Ishikawa (cell line): ENCODE results near the gene NUP210.

Experiments used
- CEBPB ChIP-seq: IDR thresholded peaks from 2 replicates; pipeline ENCODE4 v1.6.1; 2012
- CREB1 ChIP-seq: IDR thresholded peaks from 2 replicates; pipeline ENCODE4 v1.6.1; 2012; ENCODE audit warnings: low read depth
- EGR1 ChIP-seq: IDR thresholded peaks from 2 replicates; pipeline ENCODE4 v1.6.1; 2012
- EP300 ChIP-seq: IDR thresholded peaks from 2 replicates; pipeline ENCODE4 v1.6.1; 2012; ENCODE audit warnings: borderline replicate concordance
- FOXM1 ChIP-seq: IDR thresholded peaks from 2 replicates; pipeline ENCODE4 v1.6.1; 2012; ENCODE audit warnings: low read depth, borderline replicate concordance
- NFIC ChIP-seq: IDR thresholded peaks from 2 replicates; pipeline ENCODE4 v1.6.1; 2012
- RAD21 ChIP-seq: IDR thresholded peaks from 2 replicates; pipeline ENCODE4 v1.6.1; 2012; ENCODE audit warnings: low read depth
- TAF1 ChIP-seq: IDR thresholded peaks from 2 replicates; pipeline ENCODE4 v1.6.1; 2012; ENCODE audit warnings: low read depth, mild to moderate bottlenecking
- TCF12 ChIP-seq: IDR thresholded peaks from 2 replicates; pipeline ENCODE4 v1.6.1; 2012; ENCODE audit warnings: low read depth
- TEAD4 ChIP-seq: IDR thresholded peaks from 2 replicates; pipeline ENCODE4 v1.6.1; 2012
- YY1 ChIP-seq: IDR thresholded peaks from 2 replicates; pipeline ENCODE4 v1.6.1; 2012; ENCODE audit warnings: low read depth
- ZBTB7A ChIP-seq: IDR thresholded peaks from 2 replicates; pipeline ENCODE4 v1.6.1; 2012; ENCODE audit warnings: low read depth
- TF ChIP-seq, protein P1 (sequence below): IDR thresholded peaks from 2 replicates; pipeline ENCODE4 v1.6.1; 2012; ENCODE audit warnings: low read depth, mild to moderate bottlenecking
- TF ChIP-seq, protein P2 (sequence below): IDR thresholded peaks from 2 replicates; pipeline ENCODE4 v1.6.1; 2012
- TF ChIP-seq, protein P3 (sequence below): IDR thresholded peaks from 2 replicates; pipeline ENCODE4 v1.6.1; 2012

The NUP210 gene

DNA sequence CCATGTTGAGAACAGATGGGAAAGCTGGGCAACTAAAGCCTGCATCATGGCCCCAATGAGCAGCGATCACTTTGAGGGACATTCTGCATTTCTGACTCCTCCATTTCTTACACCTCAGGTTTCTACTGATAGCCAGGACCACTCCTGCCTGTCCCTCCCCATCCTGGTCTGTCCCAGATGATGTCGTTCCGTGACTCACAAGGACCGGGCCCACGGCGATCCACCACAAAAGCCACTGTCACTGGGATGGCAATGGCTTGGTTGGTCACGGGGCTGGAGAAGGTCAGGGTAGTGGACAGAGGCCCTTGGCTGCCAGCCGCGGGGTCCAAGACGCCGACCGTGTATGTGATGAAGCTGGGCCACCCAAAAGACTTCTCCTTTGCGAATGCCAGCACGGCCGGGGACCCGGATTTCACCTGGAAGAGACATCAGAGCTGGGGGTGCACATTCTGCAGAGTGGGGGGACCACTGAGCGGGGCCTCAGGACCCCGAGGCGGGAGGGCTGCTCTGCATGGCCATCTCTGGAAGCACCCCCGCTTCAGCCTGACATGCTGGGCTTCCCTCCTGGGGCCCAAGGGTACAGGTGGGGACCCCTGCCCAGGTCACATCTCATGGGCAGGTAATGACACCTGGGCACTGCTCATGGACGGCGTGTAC lies 100.4 kb downstream of the NUP210 start:
- TF ChIP-seq, protein P1, sequence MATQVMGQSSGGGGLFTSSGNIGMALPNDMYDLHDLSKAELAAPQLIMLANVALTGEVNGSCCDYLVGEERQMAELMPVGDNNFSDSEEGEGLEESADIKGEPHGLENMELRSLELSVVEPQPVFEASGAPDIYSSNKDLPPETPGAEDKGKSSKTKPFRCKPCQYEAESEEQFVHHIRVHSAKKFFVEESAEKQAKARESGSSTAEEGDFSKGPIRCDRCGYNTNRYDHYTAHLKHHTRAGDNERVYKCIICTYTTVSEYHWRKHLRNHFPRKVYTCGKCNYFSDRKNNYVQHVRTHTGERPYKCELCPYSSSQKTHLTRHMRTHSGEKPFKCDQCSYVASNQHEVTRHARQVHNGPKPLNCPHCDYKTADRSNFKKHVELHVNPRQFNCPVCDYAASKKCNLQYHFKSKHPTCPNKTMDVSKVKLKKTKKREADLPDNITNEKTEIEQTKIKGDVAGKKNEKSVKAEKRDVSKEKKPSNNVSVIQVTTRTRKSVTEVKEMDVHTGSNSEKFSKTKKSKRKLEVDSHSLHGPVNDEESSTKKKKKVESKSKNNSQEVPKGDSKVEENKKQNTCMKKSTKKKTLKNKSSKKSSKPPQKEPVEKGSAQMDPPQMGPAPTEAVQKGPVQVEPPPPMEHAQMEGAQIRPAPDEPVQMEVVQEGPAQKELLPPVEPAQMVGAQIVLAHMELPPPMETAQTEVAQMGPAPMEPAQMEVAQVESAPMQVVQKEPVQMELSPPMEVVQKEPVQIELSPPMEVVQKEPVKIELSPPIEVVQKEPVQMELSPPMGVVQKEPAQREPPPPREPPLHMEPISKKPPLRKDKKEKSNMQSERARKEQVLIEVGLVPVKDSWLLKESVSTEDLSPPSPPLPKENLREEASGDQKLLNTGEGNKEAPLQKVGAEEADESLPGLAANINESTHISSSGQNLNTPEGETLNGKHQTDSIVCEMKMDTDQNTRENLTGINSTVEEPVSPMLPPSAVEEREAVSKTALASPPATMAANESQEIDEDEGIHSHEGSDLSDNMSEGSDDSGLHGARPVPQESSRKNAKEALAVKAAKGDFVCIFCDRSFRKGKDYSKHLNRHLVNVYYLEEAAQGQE: no peak
- TF ChIP-seq, protein P2, sequence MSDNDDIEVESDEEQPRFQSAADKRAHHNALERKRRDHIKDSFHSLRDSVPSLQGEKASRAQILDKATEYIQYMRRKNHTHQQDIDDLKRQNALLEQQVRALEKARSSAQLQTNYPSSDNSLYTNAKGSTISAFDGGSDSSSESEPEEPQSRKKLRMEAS: no peak
- TF ChIP-seq NFIC: no peak
- no peak for TF ChIP-seq TAF1
- TF ChIP-seq FOXM1: no peak
- TF ChIP-seq TCF12: no peak
- TF ChIP-seq, protein P3, sequence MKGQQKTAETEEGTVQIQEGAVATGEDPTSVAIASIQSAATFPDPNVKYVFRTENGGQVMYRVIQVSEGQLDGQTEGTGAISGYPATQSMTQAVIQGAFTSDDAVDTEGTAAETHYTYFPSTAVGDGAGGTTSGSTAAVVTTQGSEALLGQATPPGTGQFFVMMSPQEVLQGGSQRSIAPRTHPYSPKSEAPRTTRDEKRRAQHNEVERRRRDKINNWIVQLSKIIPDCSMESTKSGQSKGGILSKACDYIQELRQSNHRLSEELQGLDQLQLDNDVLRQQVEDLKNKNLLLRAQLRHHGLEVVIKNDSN: no peak
- no peak for TF ChIP-seq EGR1
- TF ChIP-seq ZBTB7A: no peak
- no peak for TF ChIP-seq YY1
- TF ChIP-seq CREB1: no peak
- TF ChIP-seq EP300: no peak
- TF ChIP-seq RAD21: no peak
- no peak for TF ChIP-seq CEBPB
- no peak for TF ChIP-seq TEAD4

DNA sequence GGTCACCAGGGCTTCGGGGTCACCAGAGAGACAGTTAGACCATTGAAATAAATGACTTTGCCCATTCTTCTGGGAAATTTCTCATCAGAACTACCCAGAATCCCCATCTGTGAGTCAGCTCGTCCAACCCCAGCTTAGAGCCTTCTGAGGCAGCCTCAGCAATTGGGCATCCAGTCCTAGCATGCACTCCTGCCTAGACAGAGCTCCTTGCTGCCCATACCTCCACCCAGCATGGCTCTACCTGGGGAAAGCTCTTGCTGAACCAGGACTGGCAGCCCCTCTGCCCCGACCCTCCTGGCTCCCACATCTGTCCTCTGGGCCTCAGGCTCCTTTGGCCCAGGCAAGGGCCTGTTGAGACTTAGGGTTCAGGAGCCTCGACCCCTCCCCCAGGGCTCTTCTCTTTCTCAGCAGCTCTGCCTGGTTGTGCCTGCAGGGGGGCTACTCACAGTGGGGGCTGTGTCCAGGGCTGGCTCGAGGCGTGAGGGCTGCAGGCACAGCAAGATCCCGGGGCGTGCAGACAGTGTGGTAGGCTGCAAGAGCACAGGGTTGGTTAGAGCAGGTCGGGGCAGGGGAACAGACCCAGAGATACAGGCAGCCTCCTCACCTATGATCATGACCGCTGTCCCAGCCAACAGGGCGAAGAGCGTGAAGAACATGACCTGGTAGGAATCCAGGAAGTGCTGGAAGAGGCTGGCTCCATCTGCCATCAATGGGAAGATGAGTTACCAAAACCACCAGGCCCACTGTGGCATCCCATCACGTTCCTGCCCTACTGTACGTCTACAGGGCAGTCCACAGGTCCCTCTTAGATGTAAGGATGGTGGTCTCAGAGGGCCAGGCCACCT lies 101.3 kb downstream of the NUP210 start:
- TF ChIP-seq EP300 (no peak), YY1 (no peak), NFIC (no peak), FOXM1 (no peak), CREB1 (no peak)
- TF ChIP-seq, protein P1: no peak
- TF ChIP-seq, protein P3: no peak
- TF ChIP-seq, protein P2: no peak

DNA sequence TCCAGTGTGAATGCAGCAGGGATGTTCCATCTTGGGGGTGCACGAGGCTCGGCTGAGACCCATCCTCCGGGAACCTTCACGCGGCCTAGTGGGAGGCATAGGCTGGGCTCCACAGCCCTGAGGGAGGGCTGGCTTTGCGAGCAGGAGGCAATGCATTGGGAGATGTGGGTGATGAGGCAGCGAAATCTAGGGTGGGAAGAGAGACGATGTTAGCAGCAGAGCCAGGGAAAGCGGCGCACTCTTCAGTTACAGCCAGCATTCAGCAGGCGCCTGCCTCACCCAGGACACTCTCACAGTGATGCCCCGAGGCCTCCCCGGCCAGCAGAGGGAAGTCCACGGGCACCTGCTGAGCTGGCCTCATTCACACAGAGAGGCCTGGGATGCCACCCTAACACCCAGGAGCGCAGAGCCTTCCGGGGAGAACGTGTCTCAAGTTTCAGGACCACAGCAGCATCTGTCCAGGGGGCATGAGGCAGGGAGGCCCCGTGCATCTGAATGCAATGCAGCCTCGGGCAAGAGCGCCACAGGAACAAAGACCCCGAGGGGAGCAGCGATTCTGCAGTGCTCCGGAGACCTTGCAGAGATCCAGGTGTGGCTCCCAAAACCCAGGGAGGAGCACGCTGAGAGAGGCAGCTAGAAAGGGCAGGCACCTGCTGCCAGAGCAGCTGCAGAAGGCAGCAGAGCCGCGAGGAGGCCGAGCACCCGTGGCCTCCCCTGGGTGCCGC lies 102.4 kb downstream of the NUP210 start:
- TF ChIP-seq, protein P3: no peak
- TF ChIP-seq YY1 (no peak), ZBTB7A (no peak), TCF12 (no peak), TAF1 (no peak), TEAD4 (no peak), RAD21 (no peak), NFIC (no peak), CREB1 (no peak), CEBPB (no peak), EP300 (no peak), FOXM1 (no peak), EGR1 (no peak)
- TF ChIP-seq, protein P1: no peak
- TF ChIP-seq, protein P2: no peak
